NCI-H1048 (cell line): Measurements from ENCODE around the gene SLC16A9.

Source experiments
- DNase-seq: peaks from one replicate; lab custom pipeline; 2025; lab: John Stamatoyannopoulos, UW

SLC16A9 gene

GRCh38 chr10:59627366-59628018, 82.2 kb downstream of the SLC16A9 start:
- DNase-seq = no peak

DNA sequence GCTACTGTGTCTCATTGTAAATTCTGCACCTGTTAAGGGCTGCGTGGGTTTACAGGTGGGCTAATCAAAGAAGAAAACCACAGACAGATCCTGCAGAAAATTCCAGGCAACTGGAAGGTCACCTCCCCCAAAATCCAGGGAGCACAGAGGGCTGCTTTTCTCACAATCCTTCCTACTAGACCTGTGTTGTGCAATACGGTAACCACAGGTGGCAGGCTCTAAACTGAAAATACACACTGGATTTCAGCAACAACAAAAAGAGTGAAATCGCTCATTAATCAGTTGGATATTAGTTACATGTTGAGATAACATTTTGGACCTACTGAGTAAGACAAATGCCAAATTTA, 83.2 kb downstream of the SLC16A9 start:
- DNase-seq = no peak

- peak; percentile 28 for DNase-seq
Measured at GRCh38 chr10:59625721-59626522, 83.7 kb downstream of the SLC16A9 start.

GRCh38 chr10:59624951-59625350, 84.7 kb downstream of the SLC16A9 start:
- DNase-seq = no peak

DNA sequence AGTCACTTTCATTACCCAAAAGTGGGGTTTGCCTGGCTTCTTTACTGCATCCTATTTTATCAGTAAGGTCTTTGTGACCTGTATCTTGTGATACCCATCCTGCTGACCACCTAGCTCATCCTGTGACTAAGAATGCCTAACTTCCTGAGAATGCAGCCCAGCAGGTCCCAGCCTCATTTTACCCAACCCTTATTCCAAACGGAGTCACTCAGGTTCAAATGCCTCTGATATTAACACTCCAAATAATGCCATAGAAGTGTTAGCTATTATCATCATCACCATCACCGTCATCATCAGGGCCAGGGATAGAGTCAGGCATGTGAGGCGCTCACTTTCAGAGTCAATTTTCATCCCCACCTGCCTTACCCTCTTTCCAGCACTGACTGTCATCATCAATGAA, 85.5 kb downstream of the SLC16A9 start:
- no peak for DNase-seq

DNA sequence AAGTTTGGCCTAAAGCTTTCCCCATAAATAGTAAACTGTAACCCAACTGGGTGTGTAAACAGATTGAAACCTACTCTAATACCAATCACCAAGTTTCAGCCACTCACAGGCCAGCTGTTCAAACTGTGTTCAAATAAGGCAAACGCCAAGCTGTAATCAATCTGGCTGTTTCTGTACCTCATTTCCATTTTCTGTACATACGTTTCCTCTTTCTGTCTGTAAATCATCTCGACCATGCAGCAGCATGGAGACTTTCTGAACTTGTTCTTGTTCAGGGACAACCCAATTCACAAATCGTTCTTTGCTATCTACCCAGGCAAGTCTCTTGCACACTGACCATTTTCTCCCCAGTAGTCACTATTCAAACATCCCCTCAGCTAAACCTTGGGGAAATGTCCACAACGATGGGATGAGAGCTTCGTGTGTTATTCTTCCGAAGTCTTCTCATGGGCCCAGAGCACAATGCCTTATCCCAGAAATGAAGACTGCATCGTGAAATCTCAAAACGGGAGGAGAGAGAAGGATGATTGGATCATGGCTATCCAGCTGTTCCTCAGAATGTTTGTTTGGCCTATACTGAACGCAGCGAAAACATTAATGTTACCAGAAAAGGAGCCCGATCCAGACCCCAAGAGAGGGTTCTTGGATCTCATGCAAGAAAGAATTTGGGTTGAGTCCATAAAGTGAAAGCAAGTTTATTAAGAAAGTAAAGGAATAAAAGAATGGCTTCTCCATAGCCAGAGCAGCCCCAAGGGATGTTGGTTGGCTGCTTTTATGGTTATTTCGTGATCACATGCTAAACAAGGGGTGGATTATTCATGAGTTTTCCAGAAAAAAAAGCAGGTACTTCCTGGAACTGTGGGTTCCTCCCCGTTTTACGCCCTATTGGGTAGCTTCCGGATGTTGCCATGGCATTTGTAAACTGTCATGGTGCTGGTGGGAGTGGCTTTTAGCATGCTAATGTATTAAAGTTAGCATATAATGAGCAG, 86.2 kb downstream of the SLC16A9 start:
- DNase-seq = no peak

GRCh38 chr10:59622320-59623132, 87.1 kb downstream of the SLC16A9 start:
- DNase-seq = peak; percentile 20

- DNase-seq = no peak
Measured at GRCh38 chr10:59621771-59622170, 87.9 kb downstream of the SLC16A9 start.

DNA sequence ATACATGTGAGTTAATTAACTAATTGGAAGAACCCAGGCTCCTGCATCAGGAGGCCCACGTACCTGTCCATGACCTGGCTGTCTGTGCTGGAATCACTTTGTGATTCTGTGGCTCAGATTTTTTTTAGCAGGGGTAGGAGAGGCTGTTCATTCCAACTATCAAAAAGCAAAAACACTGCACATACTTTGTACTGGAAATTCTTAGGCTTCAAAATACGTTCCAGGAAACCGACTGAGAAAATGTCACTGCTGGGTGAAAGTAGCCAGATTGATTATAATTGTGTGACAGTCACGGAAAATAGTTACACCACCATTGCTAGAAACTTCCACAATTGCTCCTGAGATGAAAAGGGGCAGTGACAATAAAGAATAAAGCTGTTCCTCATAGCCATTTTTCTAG, 91.0 kb downstream of the SLC16A9 start:
- no peak for DNase-seq

- DNase-seq = no peak
Measured at GRCh38 chr10:59617996-59618395, 91.7 kb downstream of the SLC16A9 start.

- DNase-seq = no peak
Measured at GRCh38 chr10:59611048-59611447, 98.6 kb downstream of the SLC16A9 start.

DNA sequence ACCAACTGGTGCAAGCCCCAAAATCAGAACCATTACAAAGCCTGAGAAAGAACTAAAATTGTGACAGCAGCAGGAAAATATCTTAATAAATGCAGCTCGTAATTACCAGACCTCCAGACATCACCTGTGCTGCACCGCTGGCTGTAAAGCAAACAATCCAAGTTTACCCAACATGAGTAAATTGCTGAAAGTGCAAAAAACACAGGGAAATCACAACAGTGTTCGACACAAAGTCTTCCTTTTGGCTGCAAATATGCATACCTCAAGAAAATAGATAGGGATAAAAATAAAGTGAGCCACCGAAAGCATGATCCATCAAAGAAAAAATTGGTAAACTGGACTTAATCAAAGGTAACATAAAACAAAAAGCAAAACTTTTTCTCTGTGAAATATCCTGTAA, 101.7 kb downstream of the SLC16A9 start:
- no peak for DNase-seq

- no peak for DNase-seq
Measured at GRCh38 chr10:59606551-59606961, 103.1 kb downstream of the SLC16A9 start.

DNA sequence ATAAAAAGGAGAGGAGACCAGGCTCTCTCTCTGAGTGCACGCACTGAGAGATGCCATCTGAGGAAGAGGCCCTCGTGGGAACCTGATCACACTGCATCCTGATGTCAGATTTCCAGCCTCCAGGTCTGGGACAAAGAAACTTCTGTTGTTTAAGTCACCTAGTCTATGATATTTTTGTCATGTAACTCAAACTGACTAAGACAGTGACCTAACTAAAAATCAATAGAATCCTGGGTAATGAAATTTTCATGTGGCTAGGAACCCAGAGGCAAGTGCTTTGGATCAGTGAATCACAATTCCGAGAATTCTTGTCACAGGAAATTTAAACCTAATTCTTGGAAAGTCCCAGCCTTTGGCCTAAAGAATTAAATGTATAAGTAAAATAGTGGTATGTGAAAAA, 107.7 kb downstream of the SLC16A9 start:
- no peak for DNase-seq
